Measurements from ENCODE around the gene DIP2A. TPM values are rescaled to one million over a fixed set of nuclear protein-coding genes. Genes with fewer than 3 reads are reported as not detected.

DIP2A gene
- total RNA-seq, 2 donors from 2014 or later = 44.2 to 82.2 TPM

DNA sequence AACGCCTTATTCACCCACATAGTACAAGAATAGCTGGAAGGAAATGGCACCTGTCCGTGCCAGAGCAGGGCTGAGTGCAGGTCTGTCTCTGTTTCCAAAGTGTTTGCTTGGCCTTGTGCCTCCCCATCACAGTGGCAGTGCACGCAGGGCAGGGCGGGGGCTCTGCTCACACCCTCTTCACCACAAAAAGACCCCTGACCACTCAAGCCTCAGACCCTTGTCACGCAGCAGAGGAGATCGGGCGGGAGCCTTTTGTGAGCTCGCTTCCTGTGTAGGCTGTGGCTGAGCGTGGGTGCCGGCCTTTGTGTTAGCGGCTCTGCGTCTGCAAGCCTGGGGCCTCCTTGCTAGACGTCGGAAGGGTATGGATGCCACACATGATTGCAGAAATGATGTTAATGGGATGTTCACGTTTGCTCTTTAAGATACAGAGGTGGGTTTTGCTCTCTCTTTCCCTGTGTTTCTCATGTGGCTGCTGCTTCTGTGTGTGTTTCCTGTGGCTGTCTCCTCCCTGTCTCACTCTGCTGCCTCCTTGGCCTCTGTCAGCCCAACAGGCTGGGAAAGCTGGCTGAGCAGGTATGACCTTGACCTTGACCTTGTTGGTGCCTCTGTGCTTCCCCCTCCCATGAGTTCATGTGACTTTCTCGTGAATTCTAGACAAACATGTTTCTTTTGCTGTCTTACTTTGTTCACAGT, 100.7 kb downstream of the DIP2A start:
- no peak overlapping the region for H3K27ac ChIP-seq
- intact Hi-C loops (cut with DNase I) = no loop called here
- no peak for DNase-seq (ENCODE audit: low spot score)
- H3K27me3 ChIP-seq (replicated peaks; ENCODE audit: insufficient read depth) = no peaks in the 10 kb centered on the region
- no peaks in the 10 kb centered on the region for H3K4me1 ChIP-seq (replicated peaks)
- H3K36me3 ChIP-seq = peaks cover 0 to 15% of the 10 kb centered on the region in 2 donors
- TF ChIP-seq, protein P1, sequence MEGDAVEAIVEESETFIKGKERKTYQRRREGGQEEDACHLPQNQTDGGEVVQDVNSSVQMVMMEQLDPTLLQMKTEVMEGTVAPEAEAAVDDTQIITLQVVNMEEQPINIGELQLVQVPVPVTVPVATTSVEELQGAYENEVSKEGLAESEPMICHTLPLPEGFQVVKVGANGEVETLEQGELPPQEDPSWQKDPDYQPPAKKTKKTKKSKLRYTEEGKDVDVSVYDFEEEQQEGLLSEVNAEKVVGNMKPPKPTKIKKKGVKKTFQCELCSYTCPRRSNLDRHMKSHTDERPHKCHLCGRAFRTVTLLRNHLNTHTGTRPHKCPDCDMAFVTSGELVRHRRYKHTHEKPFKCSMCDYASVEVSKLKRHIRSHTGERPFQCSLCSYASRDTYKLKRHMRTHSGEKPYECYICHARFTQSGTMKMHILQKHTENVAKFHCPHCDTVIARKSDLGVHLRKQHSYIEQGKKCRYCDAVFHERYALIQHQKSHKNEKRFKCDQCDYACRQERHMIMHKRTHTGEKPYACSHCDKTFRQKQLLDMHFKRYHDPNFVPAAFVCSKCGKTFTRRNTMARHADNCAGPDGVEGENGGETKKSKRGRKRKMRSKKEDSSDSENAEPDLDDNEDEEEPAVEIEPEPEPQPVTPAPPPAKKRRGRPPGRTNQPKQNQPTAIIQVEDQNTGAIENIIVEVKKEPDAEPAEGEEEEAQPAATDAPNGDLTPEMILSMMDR (IDR thresholded peaks at IDR 0.05) = no peak
- TF ChIP-seq POLR2A (IDR thresholded peaks at IDR 0.05) (no peak), POLR2AphosphoS5 (IDR thresholded peaks at IDR 0.05) (no peak)
- no peaks in the 10 kb centered on the region for H3K9me3 ChIP-seq
- no peak overlapping the region for H3K4me3 ChIP-seq
- 75% methylated on average over 16 of the region's 16 CpGs for WGBS

DNA sequence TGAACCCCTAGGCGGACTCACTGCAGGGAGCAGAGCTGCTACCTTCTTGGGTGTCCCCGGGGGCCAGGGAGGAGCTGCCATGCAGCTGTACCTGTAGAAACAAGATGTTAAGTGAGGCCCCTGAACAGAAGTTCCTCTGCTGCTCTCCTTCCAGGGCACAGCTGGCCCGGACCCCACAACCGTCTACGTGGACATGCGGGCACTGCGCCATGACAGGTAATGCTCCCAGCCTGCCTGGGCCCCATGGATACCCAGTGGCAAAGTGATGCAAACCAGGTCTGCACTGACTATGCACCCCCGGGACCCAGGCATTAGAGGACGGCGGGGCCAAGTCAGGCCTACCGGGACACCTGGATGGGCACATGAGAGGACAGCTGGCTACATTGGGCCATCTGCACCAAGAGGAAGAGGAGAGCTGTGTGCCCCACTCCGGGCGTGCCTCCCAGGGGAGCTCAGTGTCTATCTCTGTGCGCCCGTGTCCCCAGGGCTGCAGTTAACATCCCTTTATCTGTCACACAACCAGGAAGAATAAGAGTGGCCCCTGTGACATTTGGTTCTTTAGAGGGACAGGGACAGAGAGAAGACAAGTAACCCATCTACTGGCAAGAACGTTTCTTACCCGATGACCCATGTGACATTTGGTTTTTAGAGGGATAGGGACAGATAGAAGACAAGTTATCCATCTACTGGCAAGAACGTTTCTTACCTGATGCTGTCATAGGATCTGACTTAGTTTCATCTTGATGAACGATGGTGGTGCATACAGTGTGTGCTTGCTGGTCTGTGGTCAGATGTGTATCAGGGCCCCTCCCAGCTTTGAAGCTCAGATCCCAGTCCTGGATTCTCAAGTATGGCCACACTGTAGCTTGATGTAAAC, 102.1 kb downstream of the DIP2A start:
- WGBS = 88% methylated on average over 19 of the region's 19 CpGs
- Histone ChIP-seq H3K4me1 (replicated peaks) (no peaks in the 10 kb centered on the region), H3K36me3 (peaks cover under 1 to 5% of the 10 kb centered on the region in 2 donors), H3K27me3 (replicated peaks; ENCODE audit: insufficient read depth) (no peaks in the 10 kb centered on the region), H3K4me3 (no peak overlapping the region), H3K27ac (no peak overlapping the region), H3K9me3 (no peaks in the 10 kb centered on the region)
- no peak for DNase-seq (ENCODE audit: low spot score)
- intact Hi-C loops (cut with DNase I) = no loop called here
- TF ChIP-seq, protein P1 (IDR thresholded peaks at IDR 0.05) = no peak
- no peak for TF ChIP-seq POLR2AphosphoS5 (IDR thresholded peaks at IDR 0.05)
- TF ChIP-seq POLR2A (IDR thresholded peaks at IDR 0.05) = no peak

DNA sequence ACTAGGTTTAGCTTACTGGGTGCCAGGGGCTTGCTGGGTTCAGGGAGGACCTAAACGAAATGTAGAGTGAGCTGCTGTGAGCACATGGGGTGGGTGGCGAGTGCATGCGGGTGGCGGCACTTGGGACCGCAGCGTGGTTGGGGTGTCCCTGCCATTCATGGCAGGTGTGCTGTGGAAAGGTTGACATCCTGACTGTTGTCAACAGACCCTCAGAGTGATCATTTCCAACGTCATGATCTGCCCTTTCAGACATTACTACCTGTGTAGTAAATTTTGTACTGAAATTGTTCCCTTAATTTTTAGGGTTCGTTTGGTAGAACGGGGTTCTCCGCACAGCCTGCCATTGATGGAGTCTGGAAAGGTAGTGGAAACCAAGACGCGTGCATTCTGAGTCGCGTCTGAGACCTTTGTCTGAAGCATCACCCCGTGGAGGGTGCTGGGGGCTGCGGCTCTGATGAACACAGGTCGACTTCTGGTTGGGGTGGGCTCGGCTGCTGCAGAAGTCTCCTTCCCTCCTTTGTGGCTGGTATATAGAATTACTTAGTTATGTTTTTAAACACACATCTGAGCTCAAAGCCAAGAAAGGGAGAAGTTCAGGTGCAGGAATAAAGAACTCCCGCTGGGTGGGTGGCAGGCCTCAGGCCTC, 102.9 kb downstream of the DIP2A start:
- no peak for DNase-seq (ENCODE audit: low spot score)
- Histone ChIP-seq H3K27me3 (replicated peaks; ENCODE audit: insufficient read depth) (no peaks in the 10 kb centered on the region), H3K4me1 (replicated peaks) (no peaks in the 10 kb centered on the region), H3K36me3 (peaks cover 3 to 5% of the 10 kb centered on the region in 2 donors), H3K4me3 (no peak overlapping the region), H3K27ac (no peak overlapping the region), H3K9me3 (no peaks in the 10 kb centered on the region)
- TF ChIP-seq, protein P1 (IDR thresholded peaks at IDR 0.05) = no peak
- TF ChIP-seq POLR2A (IDR thresholded peaks at IDR 0.05) (no peak), POLR2AphosphoS5 (IDR thresholded peaks at IDR 0.05) (no peak)
- intact Hi-C loops (cut with DNase I) = no loop called here
- WGBS = 93% methylated on average over 19 of the region's 19 CpGs

DNA sequence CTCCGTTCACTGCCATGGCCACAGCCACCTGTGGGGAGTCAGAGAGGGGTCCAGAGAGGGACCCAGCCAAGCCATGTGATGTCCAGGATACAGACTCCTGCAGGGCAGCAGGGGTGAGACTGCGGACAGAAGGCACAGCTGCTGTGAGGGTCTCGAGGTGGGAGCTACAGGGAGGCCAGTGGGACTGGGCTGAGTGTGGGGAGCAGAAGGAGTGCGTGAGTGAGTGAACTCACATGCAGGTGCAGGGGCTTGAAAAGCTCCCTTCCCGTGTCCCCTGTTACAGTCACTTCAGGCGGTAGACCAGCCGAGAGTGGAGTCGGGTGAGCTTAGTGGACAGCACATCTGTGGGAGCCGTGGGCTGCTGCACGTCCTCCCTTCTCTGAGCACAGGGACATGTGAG, 103.8 kb downstream of the DIP2A start:
- DNase-seq (ENCODE audit: low spot score) = no peak
- no peak for TF ChIP-seq POLR2AphosphoS5 (IDR thresholded peaks at IDR 0.05)
- TF ChIP-seq POLR2A (IDR thresholded peaks at IDR 0.05) = no peak
- TF ChIP-seq, protein P1 (IDR thresholded peaks at IDR 0.05) = no peak
- Histone ChIP-seq H3K27ac (no peak overlapping the region), H3K27me3 (replicated peaks; ENCODE audit: insufficient read depth) (no peaks in the 10 kb centered on the region), H3K36me3 (peaks cover 0 to 3% of the 10 kb centered on the region in 2 donors), H3K4me3 (no peak overlapping the region), H3K9me3 (no peaks in the 10 kb centered on the region), H3K4me1 (replicated peaks) (no peaks in the 10 kb centered on the region)
- intact Hi-C loops (cut with DNase I) = no loop called here
- WGBS = 89% methylated on average over 10 of the region's 10 CpGs
